ENCODE results near the gene GCH1.
"Not testable (repeated sequence)": the region's sequence is repeated elsewhere in the genome, so short reads cannot be mapped to it uniquely, and the experiment has no call there.

Gene GCH1

GRCh38 chr14:54803396-54803795 is 99.2 kb downstream of the GCH1 start:
- TF ChIP-seq EZH2 (optimal IDR thresholded peaks at IDR 0.05; ENCODE audit: low read depth, low read length) (no peak), EZH2phosphoT487 (IDR thresholded peaks at IDR 0.05; ENCODE audit: low read length) (no peak), CTCF (IDR thresholded peaks at IDR 0.05; ENCODE audit: low read length) (no peak)
- H3K4me3 ChIP-seq (ENCODE audit: low read length), result no peak overlapping the region
- no peaks in the 10 kb centered on the region for H3K9me3 ChIP-seq (replicated peaks; ENCODE audit: insufficient read depth, low read length)
- H3K9me2 ChIP-seq (replicated peaks; ENCODE audit: insufficient read depth, low read length), result no peaks in the 10 kb centered on the region
- H2AFZ ChIP-seq (ENCODE audit: low read length), result no peak overlapping the region
- DNase-seq, result no peak
- no peak overlapping the region for H3K4me2 ChIP-seq (ENCODE audit: low read depth, low read length)
- H3K27me3 ChIP-seq (replicated peaks; ENCODE audit: insufficient read depth, low read length), result no peaks in the 10 kb centered on the region
- H3K27ac ChIP-seq (ENCODE audit: low read length), result no peak overlapping the region
- H3F3A ChIP-seq (ENCODE audit: insufficient read depth, low read length), result no peaks in the 10 kb centered on the region
- no peaks in the 10 kb centered on the region for H3K4me1 ChIP-seq (ENCODE audit: low read length)
- no peaks in the 10 kb centered on the region for H4K20me1 ChIP-seq (ENCODE audit: insufficient read depth, low read length)
- no peaks in the 10 kb centered on the region for H3K79me2 ChIP-seq (ENCODE audit: low read length)
- no peaks in the 10 kb centered on the region for H3K36me3 ChIP-seq (replicated peaks; ENCODE audit: insufficient read depth, low read length)
- H3K9ac ChIP-seq (ENCODE audit: low read length), result no peak overlapping the region

- not testable (repeated sequence) for H3K27me3 ChIP-seq (replicated peaks; ENCODE audit: insufficient read depth, low read length); H3K9ac ChIP-seq (ENCODE audit: low read length)
These were observed 101.1 kb downstream of the GCH1 start for GRCh38 chr14:54801482-54801881.

GRCh38 chr14:54798465-54799124 is 104.0 kb downstream of the GCH1 start:
- Histone ChIP-seq H3K4me3 (ENCODE audit: low read length) (no peak overlapping the region), H3F3A (ENCODE audit: insufficient read depth, low read length) (no peaks in the 10 kb centered on the region), H2AFZ (ENCODE audit: low read length) (no peak overlapping the region), H3K27me3 (replicated peaks; ENCODE audit: insufficient read depth, low read length) (no peaks in the 10 kb centered on the region), H4K20me1 (ENCODE audit: insufficient read depth, low read length) (no peaks in the 10 kb centered on the region), H3K4me2 (ENCODE audit: low read depth, low read length) (no peak overlapping the region), H3K9ac (ENCODE audit: low read length) (no peak overlapping the region), H3K9me3 (replicated peaks; ENCODE audit: insufficient read depth, low read length) (no peaks in the 10 kb centered on the region), H3K79me2 (ENCODE audit: low read length) (no peaks in the 10 kb centered on the region), H3K4me1 (ENCODE audit: low read length) (no peaks in the 10 kb centered on the region), H3K9me2 (replicated peaks; ENCODE audit: insufficient read depth, low read length) (no peaks in the 10 kb centered on the region), H3K27ac (ENCODE audit: low read length) (no peak overlapping the region), H3K36me3 (replicated peaks; ENCODE audit: insufficient read depth, low read length) (no peaks in the 10 kb centered on the region)
- no peak for DNase-seq
- TF ChIP-seq EZH2 (optimal IDR thresholded peaks at IDR 0.05; ENCODE audit: low read depth, low read length), result no peak

More at GRCh38 chr14:54801482-54801881, 101.1 kb downstream of the GCH1 start:
- not testable (repeated sequence) for H2AFZ ChIP-seq (ENCODE audit: low read length); H3K4me3 ChIP-seq (ENCODE audit: low read length); H3K9me3 ChIP-seq (replicated peaks; ENCODE audit: insufficient read depth, low read length); H3K36me3 ChIP-seq (replicated peaks; ENCODE audit: insufficient read depth, low read length); H3K9me2 ChIP-seq (replicated peaks; ENCODE audit: insufficient read depth, low read length); H3K4me1 ChIP-seq (ENCODE audit: low read length); DNase-seq; H3K4me2 ChIP-seq (ENCODE audit: low read depth, low read length); H3F3A ChIP-seq (ENCODE audit: insufficient read depth, low read length); H4K20me1 ChIP-seq (ENCODE audit: insufficient read depth, low read length); H3K79me2 ChIP-seq (ENCODE audit: low read length); H3K27ac ChIP-seq (ENCODE audit: low read length)

- DNase-seq, result no peak
- TF ChIP-seq CTCF (IDR thresholded peaks at IDR 0.05; ENCODE audit: low read length) (no peak), EZH2 (optimal IDR thresholded peaks at IDR 0.05; ENCODE audit: low read depth, low read length) (no peak), EZH2phosphoT487 (IDR thresholded peaks at IDR 0.05; ENCODE audit: low read length) (no peak)
- Histone ChIP-seq H3K27ac (ENCODE audit: low read length) (no peak overlapping the region), H2AFZ (ENCODE audit: low read length) (no peak overlapping the region), H3K4me2 (ENCODE audit: low read depth, low read length) (no peak overlapping the region), H3K27me3 (replicated peaks; ENCODE audit: insufficient read depth, low read length) (no peaks in the 10 kb centered on the region), H3K36me3 (replicated peaks; ENCODE audit: insufficient read depth, low read length) (no peaks in the 10 kb centered on the region), H3K9ac (ENCODE audit: low read length) (no peak overlapping the region), H3K9me2 (replicated peaks; ENCODE audit: insufficient read depth, low read length) (no peaks in the 10 kb centered on the region), H3F3A (ENCODE audit: insufficient read depth, low read length) (no peaks in the 10 kb centered on the region), H3K9me3 (replicated peaks; ENCODE audit: insufficient read depth, low read length) (no peaks in the 10 kb centered on the region), H3K79me2 (ENCODE audit: low read length) (no peaks in the 10 kb centered on the region), H3K4me1 (ENCODE audit: low read length) (no peaks in the 10 kb centered on the region), H3K4me3 (ENCODE audit: low read length) (no peak overlapping the region), H4K20me1 (ENCODE audit: insufficient read depth, low read length) (no peaks in the 10 kb centered on the region)
These were observed 104.6 kb downstream of the GCH1 start for GRCh38 chr14:54797986-54798385.

Measured in MM.1S (cell line).